D721Med (cell line): ENCODE measurements around the gene LDHB.
"Not testable (repeated sequence)": the region's sequence is repeated elsewhere in the genome, so short reads cannot be mapped to it uniquely, and the experiment has no call there.

Experiments used
- DNase-seq: peaks from one replicate; pipeline ENCODE4 v3.0.0; 2011; ENCODE audit warnings: low spot score; ENCODE audit not compliant: insufficient read length
- FAIRE-seq: peaks from 2 replicates; lab custom pipeline; 2011; peaks lifted over from hg19 to GRCh38; lab: Jason Lieb, UNC
- TF ChIP-seq, protein P1 (sequence below): IDR thresholded peaks from 2 replicates; pipeline ENCODE4 v1.5.1; 2012; ENCODE audit warnings: mild to moderate bottlenecking, control low read depth; ENCODE audit not compliant: insufficient read depth; ENCODE audit errors: missing control alignments

The LDHB gene

DNA sequence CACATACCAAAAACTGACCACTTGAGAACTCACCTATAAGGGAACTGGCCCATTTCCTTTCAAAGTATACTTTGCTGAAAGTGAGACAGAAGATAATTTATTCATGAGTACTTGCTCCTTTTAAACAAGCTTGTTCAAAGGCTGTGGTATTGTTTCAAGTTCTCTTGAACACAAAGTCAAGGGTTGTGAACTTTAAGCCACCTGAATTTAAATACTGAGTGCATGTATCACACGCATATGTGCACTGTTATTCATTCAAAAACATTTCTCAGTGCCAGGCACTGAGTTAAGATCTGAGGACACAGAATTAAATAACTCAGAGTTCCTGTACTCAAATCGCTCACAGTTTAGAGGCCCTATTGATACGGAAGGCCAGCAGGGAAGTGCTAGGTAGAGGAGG is 19.1 kb upstream of the LDHB start:
- no peak for DNase-seq
- TF ChIP-seq, protein P1, sequence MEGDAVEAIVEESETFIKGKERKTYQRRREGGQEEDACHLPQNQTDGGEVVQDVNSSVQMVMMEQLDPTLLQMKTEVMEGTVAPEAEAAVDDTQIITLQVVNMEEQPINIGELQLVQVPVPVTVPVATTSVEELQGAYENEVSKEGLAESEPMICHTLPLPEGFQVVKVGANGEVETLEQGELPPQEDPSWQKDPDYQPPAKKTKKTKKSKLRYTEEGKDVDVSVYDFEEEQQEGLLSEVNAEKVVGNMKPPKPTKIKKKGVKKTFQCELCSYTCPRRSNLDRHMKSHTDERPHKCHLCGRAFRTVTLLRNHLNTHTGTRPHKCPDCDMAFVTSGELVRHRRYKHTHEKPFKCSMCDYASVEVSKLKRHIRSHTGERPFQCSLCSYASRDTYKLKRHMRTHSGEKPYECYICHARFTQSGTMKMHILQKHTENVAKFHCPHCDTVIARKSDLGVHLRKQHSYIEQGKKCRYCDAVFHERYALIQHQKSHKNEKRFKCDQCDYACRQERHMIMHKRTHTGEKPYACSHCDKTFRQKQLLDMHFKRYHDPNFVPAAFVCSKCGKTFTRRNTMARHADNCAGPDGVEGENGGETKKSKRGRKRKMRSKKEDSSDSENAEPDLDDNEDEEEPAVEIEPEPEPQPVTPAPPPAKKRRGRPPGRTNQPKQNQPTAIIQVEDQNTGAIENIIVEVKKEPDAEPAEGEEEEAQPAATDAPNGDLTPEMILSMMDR: no peak
- FAIRE-seq: no peak

DNA sequence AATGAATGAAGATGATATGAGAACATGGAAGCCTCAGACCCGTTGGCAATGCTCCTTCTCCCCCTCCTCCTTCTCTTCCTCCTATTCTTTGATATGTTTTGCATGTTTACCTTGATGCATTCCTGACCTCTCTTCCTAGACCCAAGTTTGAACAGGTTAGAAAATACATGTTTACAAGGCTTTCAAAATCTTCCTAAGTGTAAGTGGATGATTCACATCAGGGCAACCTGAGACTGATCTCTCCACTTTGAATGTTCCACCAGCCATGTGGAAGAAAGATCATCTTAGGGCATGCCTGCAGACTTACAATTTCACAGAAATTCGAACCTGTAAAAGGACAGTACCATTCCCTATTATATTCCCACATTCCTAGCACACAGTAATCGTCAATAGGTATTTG is 18.0 kb upstream of the LDHB start:
- TF ChIP-seq, protein P1: no peak
- FAIRE-seq (no peak), DNase-seq (no peak)

- FAIRE-seq (no peak), DNase-seq (no peak)
- TF ChIP-seq, protein P1: no peak
Observed at GRCh38 chr12:21675096-21675495, 17.5 kb upstream of the LDHB start.

DNA sequence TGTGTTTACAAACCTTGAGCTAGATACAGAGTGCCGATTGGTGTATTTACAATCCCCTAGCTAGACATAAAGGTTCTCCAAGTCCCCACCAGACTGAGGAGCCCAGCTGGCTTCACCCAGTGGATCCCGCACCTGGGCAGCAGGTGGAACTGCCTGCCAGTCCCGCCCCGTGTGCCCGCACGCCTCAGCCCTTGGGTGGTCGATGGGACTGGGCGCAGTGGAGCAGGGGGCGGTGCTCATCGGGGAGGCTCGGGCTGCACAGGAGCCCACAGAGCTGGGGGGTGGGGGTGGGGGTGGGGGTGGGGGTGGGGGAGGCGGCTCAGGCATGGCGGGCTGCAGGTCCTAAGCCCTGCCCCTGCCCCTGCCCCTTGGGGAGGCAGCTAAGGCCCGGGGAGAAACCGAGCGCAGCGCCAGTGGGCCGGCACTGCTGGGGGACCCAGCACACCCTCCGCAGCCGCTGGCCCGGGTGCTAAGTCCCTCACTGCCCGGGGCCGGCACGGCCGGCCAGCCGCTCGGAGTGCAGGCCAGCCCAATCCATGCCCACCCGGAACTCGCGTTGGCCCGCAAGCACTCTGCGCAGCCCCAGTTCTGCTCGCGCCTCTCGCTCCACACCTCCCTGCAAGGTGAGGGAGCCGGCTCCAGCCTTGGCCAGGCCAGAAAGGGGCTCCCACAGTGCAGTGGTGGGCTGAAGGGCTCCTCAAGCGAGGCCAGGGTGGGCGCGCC is 16.3 kb upstream of the LDHB start:
- not testable (repeated sequence) for DNase-seq, FAIRE-seq

- TF ChIP-seq, protein P1: no peak
- DNase-seq (no peak), FAIRE-seq (no peak)
Observed at GRCh38 chr12:21672146-21672545, 14.5 kb upstream of the LDHB start.

DNA sequence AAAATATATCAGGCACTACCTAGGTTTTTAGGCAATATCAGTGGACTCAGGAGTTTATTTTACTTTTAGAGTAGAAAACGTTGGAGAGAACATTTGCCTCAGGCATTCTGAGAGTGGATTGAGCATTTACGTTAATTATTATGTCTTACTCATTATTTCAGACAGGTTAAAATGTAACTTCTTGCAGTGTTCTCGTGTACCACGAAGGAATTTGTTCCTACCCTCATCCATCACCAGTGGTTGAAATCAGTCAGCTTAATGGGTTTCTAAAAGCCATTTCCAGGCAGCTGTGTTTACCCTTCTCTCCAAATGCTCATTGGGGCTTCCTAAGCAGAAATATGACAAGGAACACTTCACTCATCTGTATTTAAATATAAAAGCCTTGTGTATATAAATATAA is 9.1 kb upstream of the LDHB start:
- no peak for DNase-seq
- TF ChIP-seq, protein P1: no peak
- no peak for FAIRE-seq

- DNase-seq (no peak), FAIRE-seq (no peak)
- TF ChIP-seq, protein P1: no peak
Observed at GRCh38 chr12:21665816-21666215, 8.2 kb upstream of the LDHB start.
